ENCODE measurements around the gene KISS1. TPM values are rescaled to one million over a fixed set of nuclear protein-coding genes. Genes with fewer than 3 reads are reported as not detected.

KISS1 gene
- total RNA-seq, 1 donor from 2014 or later = 0.77 TPM

GRCh38 chr1:204201348-204202040 lies 5.2 kb upstream of the KISS1 start:
- Mint-ChIP-seq H3K4me1 (ENCODE audit: low read depth) (peaks cover 9% of the 10 kb centered on the region), H3K9me3 (ENCODE audit: low read depth) (no peaks in the 10 kb centered on the region), H3K27me3 (ENCODE audit: low read depth) (peaks cover 33% of the 10 kb centered on the region), H3K27ac (ENCODE audit: unreplicated experiment) (no peak overlapping the region), H3K36me3 (ENCODE audit: low read depth) (no peaks in the 10 kb centered on the region), H3K4me3 (ENCODE audit: unreplicated experiment) (no peak overlapping the region)
- TF ChIP-seq CTCF (IDR thresholded peaks at IDR 0.05) = no peak
- DNase-seq (ENCODE audit: low spot score) = no peak

- Mint-ChIP-seq H3K27ac (ENCODE audit: unreplicated experiment) (no peak overlapping the region), H3K9me3 (ENCODE audit: low read depth) (no peaks in the 10 kb centered on the region), H3K36me3 (ENCODE audit: low read depth) (no peaks in the 10 kb centered on the region), H3K4me1 (ENCODE audit: low read depth) (peaks cover 22% of the 10 kb centered on the region), H3K27me3 (ENCODE audit: low read depth) (peaks cover 16% of the 10 kb centered on the region), H3K4me3 (ENCODE audit: unreplicated experiment) (no peak overlapping the region)
- no peak for TF ChIP-seq CTCF (IDR thresholded peaks at IDR 0.05)
- no peak for DNase-seq (ENCODE audit: low spot score)
These were observed 3.3 kb upstream of the KISS1 start for GRCh38 chr1:204199579-204199978.

DNA sequence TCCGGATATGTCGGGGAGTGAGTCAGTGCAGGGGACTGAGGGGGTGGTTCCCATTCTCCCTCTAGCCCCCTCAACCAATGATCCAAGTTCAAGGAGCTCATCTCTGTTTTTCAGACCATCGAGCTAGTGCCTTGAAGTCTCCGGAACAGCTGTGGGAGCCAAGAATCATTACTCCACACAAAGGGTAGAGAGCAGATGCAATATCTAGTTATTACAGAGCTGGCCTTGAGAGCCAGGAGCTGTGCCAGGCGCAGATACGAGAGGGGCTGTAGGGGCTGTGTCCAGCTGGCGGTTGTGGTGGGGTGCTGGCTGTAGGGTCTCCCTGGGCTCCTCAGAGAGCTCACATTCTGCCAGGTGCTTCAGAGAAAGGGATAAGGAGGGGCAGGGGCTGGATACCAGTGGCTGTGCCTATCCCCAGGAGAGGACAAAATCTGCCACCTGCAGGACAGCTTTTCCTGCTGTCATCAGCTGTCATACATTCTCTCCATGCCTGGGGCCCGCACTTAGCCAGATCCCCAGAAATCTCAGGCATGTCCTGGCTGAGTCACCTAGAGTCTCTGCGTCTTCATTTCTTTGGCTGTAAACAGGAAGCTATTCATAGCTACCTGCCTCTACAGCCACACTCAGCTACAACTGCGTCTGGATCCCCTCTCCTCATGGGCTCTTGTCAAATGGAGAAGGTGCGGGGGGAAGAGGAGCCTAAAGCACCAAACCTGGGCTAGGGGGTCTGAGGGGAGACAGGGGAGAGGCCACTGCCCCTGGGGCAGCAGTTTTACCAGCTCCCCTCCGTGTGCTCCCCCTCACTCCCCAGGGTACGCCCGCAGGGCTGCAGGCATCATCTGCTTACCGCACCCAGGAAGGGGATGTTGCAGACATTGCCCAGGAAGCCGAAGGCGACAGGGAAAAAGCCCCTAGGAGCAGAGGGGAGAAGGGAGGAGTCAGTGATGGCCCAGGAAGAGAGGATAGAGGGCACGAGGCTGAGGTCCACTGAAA lies 2.4 kb upstream of the KISS1 start:
- Mint-ChIP-seq H3K4me1 (ENCODE audit: low read depth) (peaks cover 22% of the 10 kb centered on the region), H3K27ac (ENCODE audit: unreplicated experiment) (no peak overlapping the region), H3K9me3 (ENCODE audit: low read depth) (no peaks in the 10 kb centered on the region), H3K36me3 (ENCODE audit: low read depth) (no peaks in the 10 kb centered on the region), H3K27me3 (ENCODE audit: low read depth) (peaks cover 6% of the 10 kb centered on the region), H3K4me3 (ENCODE audit: unreplicated experiment) (no peak overlapping the region)
- peak; percentile 27 for TF ChIP-seq CTCF (IDR thresholded peaks at IDR 0.05)
- DNase-seq (ENCODE audit: low spot score) = no peak

DNA sequence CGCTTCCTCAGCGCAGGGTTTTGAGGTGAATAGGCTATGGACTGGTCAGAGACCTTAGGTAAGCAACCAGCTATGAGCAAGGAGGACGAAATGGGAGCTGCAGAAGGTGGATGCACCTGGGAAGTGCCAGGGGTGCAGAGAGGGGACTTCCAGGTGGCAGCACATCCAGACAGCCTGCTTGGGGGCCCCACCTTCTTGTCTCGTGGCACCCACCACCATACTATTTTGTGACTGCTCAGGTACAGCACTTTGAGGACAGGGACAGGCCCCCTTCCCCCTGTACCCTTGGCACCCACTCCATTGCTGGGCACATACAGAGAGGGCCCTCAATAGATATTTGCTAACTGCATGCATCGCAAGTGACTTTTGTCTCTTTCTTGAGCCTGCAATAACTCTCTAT lies 777 bp upstream of the KISS1 start:
- no peak for DNase-seq (ENCODE audit: low spot score)
- Mint-ChIP-seq H3K4me1 (ENCODE audit: low read depth) (peaks cover 22% of the 10 kb centered on the region), H3K4me3 (ENCODE audit: unreplicated experiment) (no peak overlapping the region), H3K27me3 (ENCODE audit: low read depth) (peaks cover 7% of the 10 kb centered on the region), H3K9me3 (ENCODE audit: low read depth) (no peaks in the 10 kb centered on the region), H3K36me3 (ENCODE audit: low read depth) (no peaks in the 10 kb centered on the region), H3K27ac (ENCODE audit: unreplicated experiment) (no peak overlapping the region)
- no peak for TF ChIP-seq CTCF (IDR thresholded peaks at IDR 0.05)

DNA sequence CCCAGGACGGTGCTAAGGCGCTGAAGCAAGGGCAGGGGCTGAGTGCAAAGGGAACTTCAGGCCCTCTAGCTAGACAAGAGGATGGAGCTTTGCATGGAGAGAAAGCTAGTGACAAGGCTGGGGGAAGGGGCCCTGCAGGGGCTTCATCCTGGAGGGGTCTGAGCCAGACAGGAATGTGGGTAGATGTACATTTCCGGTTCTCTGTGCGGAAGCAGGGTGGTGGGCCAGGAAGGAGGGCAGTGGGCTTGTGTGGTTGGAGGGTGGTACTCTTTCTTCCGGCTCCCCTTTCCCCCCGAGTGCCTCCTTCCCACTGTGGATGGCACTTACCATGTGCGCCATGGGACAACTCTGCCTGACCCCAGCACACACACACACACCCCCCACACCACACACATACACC lies 1.5 kb downstream of the KISS1 start:
- H3K27me3 Mint-ChIP-seq (ENCODE audit: low read depth) = peaks cover 14% of the 10 kb centered on the region

More for the DNA sequence above, 1.5 kb downstream of the KISS1 start:
- H3K4me1 Mint-ChIP-seq (ENCODE audit: low read depth) = peaks cover 25% of the 10 kb centered on the region
- H3K36me3 Mint-ChIP-seq (ENCODE audit: low read depth) = no peaks in the 10 kb centered on the region
- no peak for TF ChIP-seq CTCF (IDR thresholded peaks at IDR 0.05)
- DNase-seq (ENCODE audit: low spot score) = no peak
- H3K27ac Mint-ChIP-seq (ENCODE audit: unreplicated experiment) = no peak overlapping the region
- no peaks in the 10 kb centered on the region for H3K9me3 Mint-ChIP-seq (ENCODE audit: low read depth)
- H3K4me3 Mint-ChIP-seq (ENCODE audit: unreplicated experiment) = no peak overlapping the region

All from chondrocyte (in vitro differentiated cells).